ENCODE data around the gene ADAMTS15.
"Not testable (repeated sequence)": the region's sequence is repeated elsewhere in the genome, so short reads cannot be mapped to it uniquely, and the experiment has no call there.

The ADAMTS15 gene

GRCh38 chr11:130437848-130438247 lies 10.6 kb upstream of the ADAMTS15 start:
- no peak for DNase-seq (ENCODE audit: low read depth)

GRCh38 chr11:130438401-130439159 lies 9.9 kb upstream of the ADAMTS15 start:
- not testable (repeated sequence) for DNase-seq (ENCODE audit: low read depth)

- DNase-seq (ENCODE audit: low read depth), result no peak
Measured at GRCh38 chr11:130439160-130439519, 9.3 kb upstream of the ADAMTS15 start.

DNA sequence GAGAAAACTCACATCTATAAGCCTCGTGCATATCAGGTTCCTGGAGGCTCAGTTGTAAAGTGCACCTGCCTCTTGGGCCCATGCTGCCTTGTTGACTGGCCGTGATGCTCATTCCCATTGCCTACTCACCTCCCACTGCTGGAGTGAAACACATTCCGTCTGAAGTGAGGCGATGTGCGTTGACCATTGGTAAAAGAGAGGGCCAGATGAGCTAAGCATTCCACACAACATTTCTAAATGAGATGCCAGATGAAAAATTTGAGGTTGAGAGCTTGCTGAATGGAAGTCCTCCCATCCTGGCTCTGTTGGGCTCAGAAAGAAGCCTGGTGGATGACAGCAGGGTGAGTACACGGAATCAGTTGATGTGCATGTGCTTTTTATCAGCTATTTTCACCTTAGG lies 8.6 kb upstream of the ADAMTS15 start:
- no peak for DNase-seq (ENCODE audit: low read depth)

- no peak for DNase-seq (ENCODE audit: low read depth)
Measured at GRCh38 chr11:130441719-130442118, 6.7 kb upstream of the ADAMTS15 start.

GRCh38 chr11:130442737-130443136 lies 5.7 kb upstream of the ADAMTS15 start:
- no peak for DNase-seq (ENCODE audit: low read depth)

DNA sequence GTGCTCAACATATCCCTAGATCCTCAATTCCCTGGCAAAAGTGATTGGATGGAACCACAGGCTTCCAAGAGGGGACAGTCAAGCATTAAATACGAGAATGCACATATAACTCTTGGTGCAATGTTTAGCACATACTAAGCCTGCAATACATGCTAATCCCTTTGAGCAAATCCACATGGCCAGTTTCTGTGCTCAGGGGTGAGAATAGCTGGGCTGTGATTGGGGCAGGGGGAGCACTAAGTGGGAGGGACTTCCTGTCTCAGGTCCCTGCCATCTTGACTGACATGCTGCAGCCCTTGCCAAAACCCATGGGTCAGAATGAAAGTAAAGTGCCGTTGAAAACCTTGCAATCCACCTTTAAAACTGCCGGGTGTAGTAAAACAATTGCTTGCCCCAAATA lies 2.7 kb upstream of the ADAMTS15 start:
- DNase-seq (ENCODE audit: low read depth), result no peak

DNA sequence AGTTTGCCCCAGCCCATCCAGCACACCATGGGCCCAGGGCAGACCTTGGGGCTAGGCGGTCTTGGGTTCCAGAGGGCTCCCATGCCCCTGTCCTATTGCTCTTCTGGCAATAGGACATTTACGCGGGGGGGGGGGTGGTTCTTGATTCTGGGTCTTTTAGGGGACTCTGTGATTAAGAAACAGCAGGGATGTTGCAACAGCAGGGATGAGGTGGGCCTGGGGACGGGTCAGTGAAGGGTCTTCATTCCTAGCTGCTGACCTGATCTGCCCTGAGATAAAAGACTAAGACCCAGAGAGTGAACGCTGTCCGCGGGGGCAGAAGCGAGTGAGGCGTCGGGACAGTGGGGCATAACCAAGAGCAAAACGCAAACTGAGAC lies 418 bp upstream of the ADAMTS15 start:
- no peak for DNase-seq (ENCODE audit: low read depth)

- no peak for DNase-seq (ENCODE audit: low read depth)
Measured at GRCh38 chr11:130449310-130449990, 1.0 kb downstream of the ADAMTS15 start.

GRCh38 chr11:130449996-130450769 lies 1.7 kb downstream of the ADAMTS15 start:
- no peak for DNase-seq (ENCODE audit: low read depth)

DNA sequence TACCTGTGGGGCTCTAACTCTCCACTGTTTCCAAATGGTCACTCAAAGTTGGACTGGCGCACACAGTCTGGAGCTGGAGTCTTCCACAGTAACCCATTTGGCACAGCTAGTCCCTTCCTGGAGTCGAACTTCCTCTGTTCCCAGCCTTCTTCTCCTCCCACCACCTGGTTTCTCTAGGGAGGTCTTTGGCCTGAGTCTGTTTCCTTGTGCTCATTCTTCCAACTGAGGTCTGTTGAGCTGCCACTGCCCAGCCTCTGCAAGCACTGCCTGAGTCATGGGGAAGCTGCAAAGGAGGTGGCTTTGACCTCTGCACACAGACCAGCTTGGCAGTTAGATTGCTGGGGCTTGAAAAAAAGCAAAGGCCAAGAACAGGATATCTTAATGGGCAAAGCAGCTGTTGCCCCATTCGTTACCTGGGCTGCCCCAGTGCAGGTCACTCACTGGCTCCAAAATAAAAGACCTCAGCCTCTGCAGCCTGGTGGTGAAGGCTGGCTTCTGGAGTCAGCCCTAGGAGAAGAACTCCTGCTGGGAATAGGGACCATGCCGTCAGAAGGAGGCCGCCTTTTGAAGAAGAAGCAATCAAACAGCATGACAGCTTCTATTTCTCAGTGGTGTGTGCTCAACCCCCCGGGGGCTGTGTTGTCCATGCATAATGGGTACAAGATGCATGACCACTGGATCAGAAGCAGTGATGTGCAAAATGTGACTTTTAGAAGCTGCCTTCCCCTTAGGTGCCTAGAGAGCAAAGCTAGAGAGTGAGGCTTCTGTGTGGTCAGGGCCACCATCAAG lies 3.0 kb downstream of the ADAMTS15 start:
- no peak for DNase-seq (ENCODE audit: low read depth)

GRCh38 chr11:130452176-130452575 lies 3.7 kb downstream of the ADAMTS15 start:
- no peak for DNase-seq (ENCODE audit: low read depth)

GRCh38 chr11:130452940-130453339 lies 4.5 kb downstream of the ADAMTS15 start:
- no peak for DNase-seq (ENCODE audit: low read depth)

GRCh38 chr11:130454491-130455252 lies 6.2 kb downstream of the ADAMTS15 start:
- DNase-seq (ENCODE audit: low read depth), result no peak

- no peak for DNase-seq (ENCODE audit: low read depth)
Measured at GRCh38 chr11:130455483-130456127, 7.2 kb downstream of the ADAMTS15 start.

DNA sequence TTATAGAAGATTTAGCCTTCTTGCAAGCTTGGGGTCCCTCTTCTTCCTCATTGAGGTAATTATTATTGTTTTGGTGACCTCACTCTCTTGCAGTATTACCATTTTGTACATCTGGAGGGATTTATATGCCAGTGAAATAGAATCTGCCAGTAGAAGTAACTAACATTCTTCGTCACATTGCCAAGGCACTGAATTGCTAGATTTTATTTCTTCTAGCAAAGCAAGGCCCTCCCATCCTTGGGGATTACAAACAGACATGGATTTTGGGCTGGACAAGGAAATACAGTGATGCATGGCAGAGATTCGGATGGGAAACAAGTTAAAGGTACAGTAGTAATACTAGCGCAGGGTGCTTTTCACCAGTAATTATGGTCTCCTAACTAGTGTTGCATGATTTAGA lies 7.8 kb downstream of the ADAMTS15 start:
- no peak for DNase-seq (ENCODE audit: low read depth)

DNA sequence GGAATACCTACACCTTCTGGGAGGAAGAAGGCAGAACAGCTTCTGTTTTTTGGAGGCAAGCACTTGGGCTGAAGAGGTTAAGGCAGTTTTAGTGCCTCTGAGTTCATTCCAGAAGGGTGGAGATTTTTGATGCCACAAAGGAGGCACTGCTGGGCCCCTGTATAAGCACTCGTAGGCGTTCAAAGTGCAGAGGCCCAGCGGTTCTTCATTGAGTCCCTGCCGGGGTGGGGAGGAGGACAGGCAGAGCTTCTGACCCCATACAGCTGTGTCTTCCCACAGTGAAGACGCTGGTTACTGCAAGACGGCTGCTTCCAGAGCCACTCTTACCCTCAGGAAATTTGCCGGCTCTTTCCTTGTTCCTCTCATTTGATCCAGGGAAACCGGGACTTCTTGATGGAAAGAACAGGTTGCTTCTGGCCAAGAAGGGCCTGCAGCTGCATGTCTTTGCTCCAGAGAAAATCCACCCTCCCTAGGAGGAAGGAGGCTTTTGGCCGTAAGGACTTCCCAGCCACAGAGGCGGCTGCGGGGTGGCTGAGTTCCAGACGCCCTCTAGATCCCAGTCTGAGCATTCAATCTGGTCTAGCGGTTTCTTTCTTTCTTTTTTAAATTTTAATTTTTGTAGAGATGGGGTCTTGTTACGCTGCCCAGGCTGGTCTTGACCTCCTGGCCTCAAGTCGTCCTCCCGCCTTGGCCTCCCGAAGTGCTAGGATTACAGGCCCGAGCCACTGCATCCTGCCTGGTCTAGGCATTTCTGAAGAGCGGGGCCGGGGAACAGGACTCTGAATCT lies 9.4 kb downstream of the ADAMTS15 start:
- DNase-seq (ENCODE audit: low read depth), result no peak

DNA sequence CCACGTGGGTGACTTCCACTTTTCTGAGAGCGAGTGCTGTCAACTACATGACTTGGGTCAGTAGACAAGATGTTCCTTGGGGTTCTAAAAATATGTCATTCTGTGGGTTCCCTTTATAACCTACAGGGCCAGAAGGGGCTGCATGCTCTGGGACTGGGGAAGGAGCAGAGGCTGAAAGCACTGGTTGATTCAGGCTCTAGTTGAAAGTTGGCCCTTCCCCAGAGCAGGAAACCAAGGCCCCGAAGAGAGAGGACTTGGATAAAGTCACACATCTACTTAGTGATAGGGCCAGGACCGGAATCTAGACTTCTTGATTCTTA lies 9.9 kb downstream of the ADAMTS15 start:
- DNase-seq (ENCODE audit: low read depth), result no peak

DNA sequence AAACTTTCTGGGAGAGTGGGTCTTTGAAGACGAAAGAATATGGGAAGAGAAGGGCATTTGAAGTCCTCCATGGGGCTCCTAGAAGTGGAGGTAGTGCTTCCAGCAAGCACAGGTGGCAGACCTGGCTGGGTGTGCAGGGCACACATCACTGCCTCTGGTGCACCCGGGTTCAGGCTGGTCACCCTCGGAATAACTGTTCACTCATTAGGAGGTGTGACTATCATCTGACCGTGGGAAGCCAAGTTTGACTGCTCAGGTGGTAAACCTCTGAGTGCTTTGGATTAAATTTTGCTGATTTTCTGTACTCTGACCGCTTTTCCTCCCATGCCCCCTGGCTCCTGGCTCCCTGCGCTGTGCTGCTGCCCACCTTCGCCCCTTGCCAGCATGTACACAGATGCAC lies 11.1 kb downstream of the ADAMTS15 start:
- DNase-seq (ENCODE audit: low read depth), result no peak

Measured in activated T-cell treated with anti-CD3 and anti-CD28 coated beads for 24 hours (primary cell).